GM19025 (cell line): ENCODE data around the gene ATP8A2.
"Not testable (repeated sequence)": the region's sequence is repeated elsewhere in the genome, so short reads cannot be mapped to it uniquely, and the experiment has no call there.

Experiments
- ATAC-seq: cut with Tn5 transposase; IDR thresholded peaks from one replicate; pipeline ENCODE4 v1.9.1; 2021; ENCODE audit warnings: mild to moderate bottlenecking, low read depth, moderate library complexity; ENCODE audit not compliant: unreplicated experiment

Gene ATP8A2

GRCh38 chr13:25455146-25455545 is 83.4 kb downstream of the ATP8A2 start:
- ATAC-seq: no peak

- no peak for ATAC-seq
Measured at GRCh38 chr13:25457566-25457965, 85.8 kb downstream of the ATP8A2 start.

- ATAC-seq: no peak
Measured at GRCh38 chr13:25462301-25463125, 90.7 kb downstream of the ATP8A2 start.

GRCh38 chr13:25463496-25463895 is 91.7 kb downstream of the ATP8A2 start:
- ATAC-seq: no peak

- ATAC-seq: no peak
Measured at GRCh38 chr13:25466880-25467279, 95.1 kb downstream of the ATP8A2 start.

- ATAC-seq: no peak
Measured at GRCh38 chr13:25468325-25469168, 96.8 kb downstream of the ATP8A2 start.

GRCh38 chr13:25469169-25469525 is 97.4 kb downstream of the ATP8A2 start:
- no peak for ATAC-seq

GRCh38 chr13:25473864-25474263 is 102.1 kb downstream of the ATP8A2 start:
- no peak for ATAC-seq

- no peak for ATAC-seq
Measured at GRCh38 chr13:25478186-25478585, 106.4 kb downstream of the ATP8A2 start.

GRCh38 chr13:25489238-25489637 is 117.5 kb downstream of the ATP8A2 start:
- no peak for ATAC-seq

GRCh38 chr13:25490236-25490635 is 118.5 kb downstream of the ATP8A2 start:
- ATAC-seq: no peak

- ATAC-seq: no peak
Measured at GRCh38 chr13:25493931-25494640, 122.3 kb downstream of the ATP8A2 start.

- no peak for ATAC-seq
Measured at GRCh38 chr13:25494698-25495411, 123.1 kb downstream of the ATP8A2 start.

- ATAC-seq: no peak
Measured at GRCh38 chr13:25501231-25501630, 129.5 kb downstream of the ATP8A2 start.

- ATAC-seq: no peak
Measured at GRCh38 chr13:25502031-25502430, 130.3 kb downstream of the ATP8A2 start.

GRCh38 chr13:25502551-25502950 is 130.8 kb downstream of the ATP8A2 start:
- no peak for ATAC-seq

- ATAC-seq: no peak
Measured at GRCh38 chr13:25503856-25504255, 132.1 kb downstream of the ATP8A2 start.

GRCh38 chr13:25507841-25508240 is 136.1 kb downstream of the ATP8A2 start:
- ATAC-seq: no peak

- ATAC-seq: not testable (repeated sequence)
Measured at GRCh38 chr13:25513060-25513459, 141.3 kb downstream of the ATP8A2 start.

GRCh38 chr13:25518441-25518840 is 146.7 kb downstream of the ATP8A2 start:
- no peak for ATAC-seq
